GM21515 (cell line): ENCODE data around the gene ZSCAN20.
"Not testable (repeated sequence)": the region's sequence is repeated elsewhere in the genome, so short reads cannot be mapped to it uniquely, and the experiment has no call there.

Experiments used
- ATAC-seq: cut with Tn5 transposase; IDR thresholded peaks from one replicate; pipeline ENCODE4 v1.9.1; 2021; ENCODE audit not compliant: unreplicated experiment

ZSCAN20 gene

DNA sequence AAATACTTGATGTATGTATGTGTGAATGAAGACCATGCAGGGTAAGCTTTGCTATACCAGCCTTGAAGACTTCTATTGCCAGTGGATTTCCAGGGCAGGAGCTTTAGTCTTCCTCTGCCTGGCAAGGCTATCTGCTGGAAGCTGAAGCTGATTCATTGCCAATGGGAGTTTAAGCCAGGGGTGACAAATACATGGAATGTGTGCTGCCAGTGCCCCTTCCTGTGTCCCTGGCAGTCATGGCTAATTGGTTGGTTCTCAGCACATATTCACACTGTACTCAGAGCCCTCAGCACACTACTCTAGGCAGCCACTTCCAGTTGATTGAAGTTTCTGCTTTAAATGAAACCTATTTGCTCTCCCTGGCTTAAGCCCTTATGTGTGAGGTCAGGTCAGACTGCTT, 1.5 kb downstream of the ZSCAN20 start:
- ATAC-seq: no peak

- no peak for ATAC-seq
Measured at GRCh38 chr1:33477451-33477850, 5.0 kb downstream of the ZSCAN20 start.

GRCh38 chr1:33482412-33482811, 10.0 kb downstream of the ZSCAN20 start:
- ATAC-seq: no peak

DNA sequence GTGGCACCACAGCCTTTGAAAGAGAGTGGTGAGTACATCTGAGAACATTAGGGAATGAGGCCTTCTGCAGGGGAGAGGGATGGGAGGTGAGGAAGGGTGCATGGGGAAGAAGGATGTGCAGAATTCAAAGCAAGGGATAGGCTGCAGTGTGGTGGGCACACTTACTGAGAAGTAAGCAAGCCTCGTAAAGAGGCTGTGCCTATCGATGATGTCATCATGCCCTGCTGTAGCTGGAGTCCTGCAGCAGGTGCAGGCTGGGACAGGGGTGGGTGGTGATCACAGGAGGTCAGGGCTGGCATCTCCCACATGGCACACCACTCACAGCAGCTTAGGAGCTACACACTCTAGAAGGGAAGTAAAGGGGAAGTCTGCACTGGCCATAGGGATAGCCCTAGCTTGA, 16.2 kb downstream of the ZSCAN20 start:
- ATAC-seq: no peak

DNA sequence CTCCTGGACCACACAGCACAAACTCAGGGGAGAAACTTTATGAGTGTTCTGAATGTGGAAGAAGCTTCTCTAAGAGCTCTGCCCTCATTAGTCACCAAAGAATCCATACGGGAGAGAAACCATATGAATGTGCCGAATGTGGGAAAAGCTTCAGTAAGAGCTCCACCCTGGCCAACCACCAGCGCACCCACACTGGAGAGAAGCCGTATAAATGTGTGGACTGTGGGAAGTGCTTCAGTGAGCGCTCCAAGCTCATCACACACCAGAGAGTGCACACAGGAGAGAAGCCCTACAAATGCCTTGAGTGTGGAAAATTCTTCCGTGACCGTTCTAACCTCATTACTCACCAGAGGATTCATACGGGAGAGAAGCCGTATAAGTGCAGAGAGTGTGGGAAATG, 22.5 kb downstream of the ZSCAN20 start:
- ATAC-seq: no peak

GRCh38 chr1:33497410-33497809, 25.0 kb downstream of the ZSCAN20 start:
- ATAC-seq: no peak

DNA sequence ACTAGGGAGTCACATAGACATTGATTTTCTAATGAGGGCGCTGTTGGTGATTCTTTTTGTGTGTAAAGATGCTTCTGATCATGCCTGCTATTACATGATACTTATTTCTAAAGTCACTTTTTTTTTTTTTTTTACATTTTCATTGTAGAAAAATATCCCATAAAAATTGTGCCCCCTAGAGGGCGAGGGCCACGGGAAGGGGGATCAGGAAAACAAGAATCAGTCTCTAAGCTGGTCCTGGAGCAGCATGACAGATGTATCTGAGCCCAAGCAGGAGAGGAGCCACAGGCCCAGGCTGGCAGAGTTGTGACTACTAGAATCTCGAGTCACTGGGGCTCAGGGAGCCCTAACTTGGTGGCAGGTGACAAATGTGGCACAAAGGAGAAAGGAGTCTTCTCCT, 28.1 kb downstream of the ZSCAN20 start:
- ATAC-seq: no peak

DNA sequence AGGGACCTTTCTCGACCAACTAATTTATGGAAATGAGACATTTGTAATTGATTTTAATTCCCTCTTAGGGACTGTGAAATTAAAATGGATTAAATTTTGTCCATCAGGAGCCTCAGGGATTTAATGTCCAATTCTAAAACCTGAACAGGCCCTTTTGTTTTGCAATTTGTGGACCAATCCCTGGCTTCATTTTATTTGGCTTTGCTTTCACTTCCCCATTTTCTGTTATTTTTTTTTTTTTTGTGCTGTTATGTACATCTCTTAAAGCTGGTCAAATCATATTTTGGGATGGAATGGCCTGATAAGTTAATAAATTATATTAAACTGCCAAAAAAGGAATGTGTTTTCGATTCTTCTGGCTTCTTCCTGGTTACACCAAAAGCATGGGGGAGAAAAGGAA, 28.9 kb downstream of the ZSCAN20 start:
- no peak for ATAC-seq

DNA sequence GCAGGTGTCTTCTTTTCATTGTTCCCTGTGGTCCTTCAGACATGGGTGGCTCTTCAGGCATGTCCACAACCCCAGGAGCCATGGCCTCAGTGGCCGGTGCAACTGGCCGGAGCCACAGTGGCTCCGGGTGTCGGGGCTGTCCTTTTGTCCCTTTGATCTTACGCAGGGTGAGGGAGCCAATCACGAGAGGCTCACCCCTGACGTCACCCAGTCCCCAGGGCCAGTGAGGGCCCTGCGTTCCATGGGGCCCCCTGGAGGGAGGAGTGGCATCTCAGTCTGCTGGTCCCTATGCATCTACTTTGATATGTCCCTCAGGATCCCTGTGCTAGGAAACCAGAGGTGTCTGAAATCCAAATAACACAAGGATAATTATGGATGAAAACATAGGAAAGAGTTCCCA, 29.3 kb downstream of the ZSCAN20 start:
- ATAC-seq: no peak

DNA sequence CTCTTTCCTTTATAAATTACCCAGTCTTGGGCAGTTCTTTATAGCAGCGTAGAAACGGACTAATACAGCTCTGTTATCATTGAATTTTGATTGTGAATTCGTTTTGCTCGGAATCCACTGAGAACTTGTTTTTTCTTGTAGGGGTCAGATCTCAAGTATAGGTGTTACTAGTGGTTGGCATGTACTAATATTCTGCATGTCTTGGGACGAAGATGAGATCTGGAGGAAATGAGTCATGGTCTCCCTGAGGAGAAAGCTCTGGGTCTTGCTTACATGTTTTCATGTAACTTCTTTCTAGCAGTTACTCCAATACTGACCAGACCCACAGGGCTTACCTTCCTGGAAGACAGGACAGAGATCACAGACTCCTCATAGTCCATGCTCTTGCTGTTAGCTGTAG, 30.3 kb downstream of the ZSCAN20 start:
- no peak for ATAC-seq

GRCh38 chr1:33503506-33503905, 31.1 kb downstream of the ZSCAN20 start:
- no peak for ATAC-seq

- ATAC-seq: no peak
Measured at GRCh38 chr1:33507661-33508060, 35.2 kb downstream of the ZSCAN20 start.

DNA sequence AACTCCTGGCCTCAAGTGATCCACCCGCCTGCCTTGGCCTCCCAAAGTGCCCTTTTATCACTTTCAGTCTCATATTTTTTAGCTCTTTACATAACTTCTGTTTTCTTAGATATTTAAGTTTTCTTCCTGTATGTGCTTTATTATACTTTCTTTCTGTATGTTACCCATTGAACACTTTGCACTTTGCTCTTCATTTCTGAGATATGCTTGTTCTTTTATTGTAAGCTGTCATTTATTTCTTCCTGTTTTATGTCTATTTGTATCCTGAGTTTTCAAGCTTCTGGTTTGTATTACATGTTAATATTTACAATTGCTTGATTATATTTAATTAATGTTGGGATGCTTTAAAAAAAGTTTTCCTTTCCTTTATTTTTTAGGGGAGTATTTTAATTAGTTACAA, 35.7 kb downstream of the ZSCAN20 start:
- ATAC-seq: no peak

GRCh38 chr1:33509276-33509675, 36.8 kb downstream of the ZSCAN20 start:
- ATAC-seq: not testable (repeated sequence)

DNA sequence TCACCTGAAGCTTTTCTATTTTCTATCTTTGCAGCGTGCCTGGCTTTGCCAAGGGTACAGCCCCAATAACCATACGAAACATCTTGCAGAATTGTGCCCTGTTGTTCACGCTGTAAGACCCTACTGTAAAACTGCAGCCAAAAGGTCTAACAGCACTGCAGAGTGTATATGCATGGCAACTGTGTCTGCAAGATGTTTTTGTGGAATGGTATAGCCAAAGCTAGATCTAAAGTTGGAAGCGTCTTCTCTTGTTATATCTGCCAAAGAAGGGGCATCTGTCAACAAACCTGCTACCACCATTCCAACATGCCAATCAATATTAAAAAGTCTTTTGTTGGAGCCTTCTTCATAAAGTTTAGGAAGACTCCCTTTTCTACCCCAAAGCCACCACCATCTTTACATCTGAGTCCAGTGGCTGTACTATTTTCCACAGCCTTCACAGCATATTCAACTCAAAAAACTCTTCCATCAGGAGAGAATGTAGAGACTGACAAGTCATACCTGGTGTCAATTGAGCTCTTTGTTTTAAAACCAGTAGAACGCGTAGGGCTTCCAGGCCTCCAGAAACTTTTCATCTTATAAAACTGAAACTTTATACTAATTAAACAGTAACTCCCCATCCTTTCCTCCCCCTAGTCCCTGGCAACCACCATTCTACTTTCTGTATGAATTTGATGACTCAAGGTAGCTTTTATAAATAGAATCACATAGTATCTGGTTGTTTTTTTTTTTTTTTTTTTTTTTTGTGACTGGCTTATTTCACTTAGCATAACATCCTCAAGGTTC, 40.0 kb downstream of the ZSCAN20 start:
- no peak for ATAC-seq

GRCh38 chr1:33515112-33515511, 42.7 kb downstream of the ZSCAN20 start:
- ATAC-seq: no peak

DNA sequence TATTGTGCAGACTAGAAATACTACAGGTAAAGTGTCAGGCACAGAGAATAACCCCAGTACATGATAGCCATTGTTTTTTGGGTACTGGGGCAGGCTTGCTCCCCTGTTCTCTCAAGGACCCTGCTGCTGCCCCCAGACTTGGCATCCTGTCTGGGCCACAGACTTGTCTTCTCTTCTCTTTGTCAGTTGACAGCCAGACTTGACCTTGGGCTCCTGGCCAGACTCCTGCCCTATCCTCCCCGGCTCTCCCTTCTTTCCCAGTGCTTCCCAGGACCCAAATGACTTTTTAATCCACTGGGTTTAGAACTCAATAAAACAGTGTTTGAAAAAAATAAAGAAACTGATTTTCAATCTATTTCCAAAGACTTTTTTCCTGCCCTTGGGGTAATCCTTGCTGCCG, 43.2 kb downstream of the ZSCAN20 start:
- no peak for ATAC-seq

DNA sequence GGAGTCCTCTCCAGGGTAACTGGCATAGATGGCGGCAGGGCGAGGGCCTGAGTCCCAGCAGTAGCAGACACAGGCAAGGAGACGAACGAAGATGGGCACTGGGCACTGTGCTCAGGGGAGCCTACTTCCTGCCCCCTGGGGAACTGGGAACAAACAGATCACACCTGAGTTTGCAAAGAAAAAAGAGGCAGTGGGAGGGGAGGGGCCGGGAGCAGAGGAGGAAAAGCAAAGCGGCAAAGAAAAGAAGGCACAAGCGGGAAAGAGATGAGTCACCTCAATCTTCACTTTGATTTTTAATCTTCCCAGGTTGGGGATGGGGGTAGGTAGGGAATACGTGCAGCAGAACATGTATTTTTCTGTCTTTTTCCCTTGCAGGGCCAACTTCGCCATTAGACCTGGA, 44.0 kb downstream of the ZSCAN20 start:
- ATAC-seq: no peak

- ATAC-seq: no peak
Measured at GRCh38 chr1:33516891-33517567, 44.6 kb downstream of the ZSCAN20 start.

DNA sequence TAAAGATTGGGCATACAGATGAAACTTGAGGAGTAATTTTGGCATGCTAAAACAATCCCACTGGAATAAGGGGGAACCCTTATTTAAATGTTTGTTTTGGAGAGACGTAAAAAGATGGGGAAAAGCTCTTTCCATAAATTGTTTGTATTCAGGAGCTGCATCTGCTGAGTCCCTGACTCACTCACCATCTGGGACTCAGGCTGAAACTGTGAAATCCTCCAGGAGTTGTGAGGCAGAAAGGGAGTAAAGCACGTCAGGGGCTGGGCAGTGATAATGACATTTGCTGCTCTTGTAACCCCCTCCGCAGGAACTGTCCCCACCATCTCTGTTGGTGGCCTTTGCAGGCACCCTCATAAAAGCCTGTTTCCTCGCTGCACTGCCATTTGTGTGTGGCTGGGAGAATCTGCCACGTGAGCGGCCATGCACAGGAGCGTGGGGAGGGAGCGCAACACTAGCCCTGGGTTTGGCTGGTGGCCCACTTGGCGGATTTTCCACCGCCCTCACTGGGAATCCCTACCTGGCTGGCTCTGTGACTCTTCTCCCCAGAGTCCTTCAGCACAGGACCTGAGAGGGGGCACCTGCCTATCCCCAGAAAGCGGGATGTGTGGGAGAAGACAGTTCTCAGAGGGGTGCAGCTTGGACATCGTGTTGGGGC, 45.3 kb downstream of the ZSCAN20 start:
- no peak for ATAC-seq

GRCh38 chr1:33519240-33519884, 46.9 kb downstream of the ZSCAN20 start:
- ATAC-seq: no peak

- ATAC-seq: no peak
Measured at GRCh38 chr1:33524586-33524985, 52.1 kb downstream of the ZSCAN20 start.
